ENCODE data around the gene CLEC2B. TPM values are rescaled to one million over a fixed set of nuclear protein-coding genes. Genes with fewer than 3 reads are reported as not detected.

CLEC2B gene
- total RNA-seq, 3 donors from 2014 or later (not counting 1 experiment from before 2014, with no cell fraction given): 158 to 302 (median 220) TPM

GRCh38 chr12:9867531-9867930, 1.6 kb downstream of the CLEC2B start:
- 13% methylated on average over 2 of the region's 4 CpGs for WGBS (ENCODE audit: insufficient coverage)
- H3K4me3 Mint-ChIP-seq: peak overlapping the region; percentile 99
- no peaks in the 10 kb centered on the region for H3K27me3 Mint-ChIP-seq (ENCODE audit: low read depth in 2 of 2)
- peak overlapping the region; percentile 98 to 100 for H3K27ac Mint-ChIP-seq
- Histone ChIP-seq H3K36me3 (ENCODE audit: control insufficient read depth, insufficient read depth, low read length) (peaks cover 6% of the 10 kb centered on the region), H3K4me1 (ENCODE audit: control insufficient read depth, insufficient read depth, low read length) (peaks cover 16% of the 10 kb centered on the region), H3K9me3 (ENCODE audit: control insufficient read depth, insufficient read depth, low read length) (peaks cover 3% of the 10 kb centered on the region), H3K27ac (ENCODE audit: low read length) (peak overlapping the region; percentile 72), H3K4me3 (ENCODE audit: low read length) (peak overlapping the region; percentile 99), H3K27me3 (ENCODE audit: control insufficient read depth, insufficient read depth, low read length) (no peaks in the 10 kb centered on the region)
- H3K4me1 Mint-ChIP-seq: peaks cover 58 to 63% of the 10 kb centered on the region in 2 donors
- intact Hi-C loops (cut with micrococcal nuclease): loop anchor here (5.0 to 10.0 kb wide), 4 partner anchors 40 to 525 kb away; partner anchors contain the start of genes KLRD1 and KLRK1
- H3K36me3 Mint-ChIP-seq: peaks cover 28% of the 10 kb centered on the region
- DNase-seq: peak in 1 of 2 donors; percentile 33
- ATAC-seq: no peak
- TF ChIP-seq CTCF (IDR thresholded peaks at IDR 0.05): no peak
- peaks cover 5 to 8% of the 10 kb centered on the region in 2 donors for H3K9me3 Mint-ChIP-seq

DNA sequence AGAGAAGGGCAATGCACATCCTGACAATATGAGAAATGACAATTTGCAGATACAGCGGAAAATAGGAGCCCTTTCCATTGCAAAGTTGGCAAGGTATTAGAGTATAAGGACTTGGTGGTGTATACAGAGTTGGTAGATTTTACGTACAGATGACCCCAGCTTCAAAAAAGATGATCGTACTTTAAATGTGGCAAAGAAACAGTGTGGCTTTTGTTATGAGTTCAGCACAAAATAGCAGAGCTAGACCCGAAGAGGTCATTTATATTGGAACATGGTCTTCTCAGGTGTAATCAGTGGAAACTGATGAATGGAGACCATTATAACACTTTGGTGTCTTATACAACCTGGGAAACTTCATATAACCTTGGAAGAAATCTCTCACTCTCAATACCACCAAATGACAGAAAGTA, 2.3 kb downstream of the CLEC2B start:
- no peak for ATAC-seq
- no peaks in the 10 kb centered on the region for H3K27me3 Mint-ChIP-seq (ENCODE audit: low read depth in 2 of 2)
- Histone ChIP-seq H3K9me3 (ENCODE audit: control insufficient read depth, insufficient read depth, low read length) (peaks cover 3% of the 10 kb centered on the region), H3K27ac (ENCODE audit: low read length) (peak overlapping the region; percentile 72), H3K4me1 (ENCODE audit: control insufficient read depth, insufficient read depth, low read length) (peaks cover 16% of the 10 kb centered on the region), H3K27me3 (ENCODE audit: control insufficient read depth, insufficient read depth, low read length) (no peaks in the 10 kb centered on the region), H3K4me3 (ENCODE audit: low read length) (peak overlapping the region; percentile 99), H3K36me3 (ENCODE audit: control insufficient read depth, insufficient read depth, low read length) (peaks cover 6% of the 10 kb centered on the region)
- intact Hi-C loops (cut with micrococcal nuclease): loop anchor here (5.0 to 10.0 kb wide), 4 partner anchors 40 to 525 kb away; partner anchors contain the start of genes KLRD1 and KLRK1
- 0% methylated on average over 4 of the region's 4 CpGs for WGBS (ENCODE audit: insufficient coverage)
- peaks cover 61 to 63% of the 10 kb centered on the region in 2 donors for H3K4me1 Mint-ChIP-seq
- peak overlapping the region; percentile 98 to 100 for H3K27ac Mint-ChIP-seq
- H3K4me3 Mint-ChIP-seq: peak overlapping the region; percentile 99
- no peak for TF ChIP-seq CTCF (IDR thresholded peaks at IDR 0.05)
- DNase-seq: peak in 1 of 2 donors; percentile 28
- H3K9me3 Mint-ChIP-seq: peaks cover 5 to 8% of the 10 kb centered on the region in 2 donors
- H3K36me3 Mint-ChIP-seq: peaks cover 30% of the 10 kb centered on the region

GRCh38 chr12:9864913-9865675, 4.1 kb downstream of the CLEC2B start:
- peaks cover 12% of the 10 kb centered on the region for H3K4me1 ChIP-seq (ENCODE audit: control insufficient read depth, insufficient read depth, low read length)
- H3K4me3 ChIP-seq (ENCODE audit: low read length): peak overlapping the region; percentile 99
- H3K27ac Mint-ChIP-seq: peak overlapping the region; percentile 98 to 100
- H3K36me3 Mint-ChIP-seq: peaks cover 36% of the 10 kb centered on the region
- peak overlapping the region; percentile 99 for H3K4me3 Mint-ChIP-seq
- H3K27me3 Mint-ChIP-seq (ENCODE audit: low read depth in 2 of 2): no peaks in the 10 kb centered on the region
- ATAC-seq (peak in 2 of 3 donors; percentile 13 to 23), DNase-seq (peak in 1 of 2 donors; percentile 50)
- H3K9me3 ChIP-seq (ENCODE audit: control insufficient read depth, insufficient read depth, low read length): peaks cover 3% of the 10 kb centered on the region
- peaks cover 59 to 68% of the 10 kb centered on the region in 2 donors for H3K4me1 Mint-ChIP-seq
- peak overlapping the region; percentile 72 for H3K27ac ChIP-seq (ENCODE audit: low read length)
- WGBS (ENCODE audit: insufficient coverage): 79% methylated on average over 2 of the region's 4 CpGs
- no peak for TF ChIP-seq CTCF (IDR thresholded peaks at IDR 0.05)
- H3K36me3 ChIP-seq (ENCODE audit: control insufficient read depth, insufficient read depth, low read length): peaks cover 13% of the 10 kb centered on the region
- H3K27me3 ChIP-seq (ENCODE audit: control insufficient read depth, insufficient read depth, low read length): no peaks in the 10 kb centered on the region
- H3K9me3 Mint-ChIP-seq: peaks cover 5 to 8% of the 10 kb centered on the region in 2 donors
- intact Hi-C loops (cut with micrococcal nuclease): loop anchor here (5.0 to 10.0 kb wide), 4 partner anchors 42 to 527 kb away; partner anchors contain the start of genes KLRD1 and KLRK1
